GM19324 (cell line): Measurements from ENCODE around the gene SNCB.
"Not testable (repeated sequence)": the region's sequence is repeated elsewhere in the genome, so short reads cannot be mapped to it uniquely, and the experiment has no call there.

Experiments
- ATAC-seq: cut with Tn5 transposase; IDR thresholded peaks from one replicate; pipeline ENCODE4 v1.9.1; 2021; ENCODE audit warnings: mild to moderate bottlenecking, moderate library complexity; ENCODE audit not compliant: unreplicated experiment, low FRiP score

Gene SNCB

DNA sequence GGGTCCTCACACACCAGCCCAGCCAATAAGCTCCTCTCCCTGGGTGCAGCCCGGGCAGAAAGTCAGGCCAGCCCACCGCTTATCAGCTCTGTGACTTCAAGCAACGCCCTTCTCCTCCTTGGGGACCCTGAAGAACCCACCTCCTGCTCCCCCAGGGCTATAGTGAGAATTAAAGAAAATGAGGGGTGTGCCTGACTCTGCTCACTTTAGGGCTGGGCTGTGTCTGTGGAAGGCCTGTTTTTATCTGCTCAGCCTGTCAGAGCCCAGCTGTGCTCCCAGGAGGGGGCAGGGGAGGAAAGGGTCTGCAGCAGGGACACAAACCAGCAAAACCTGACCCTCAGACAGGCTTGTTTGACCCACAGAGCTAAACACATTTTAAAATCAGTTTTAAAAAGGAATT, 24.3 kb downstream of the SNCB start:
- ATAC-seq = no peak

DNA sequence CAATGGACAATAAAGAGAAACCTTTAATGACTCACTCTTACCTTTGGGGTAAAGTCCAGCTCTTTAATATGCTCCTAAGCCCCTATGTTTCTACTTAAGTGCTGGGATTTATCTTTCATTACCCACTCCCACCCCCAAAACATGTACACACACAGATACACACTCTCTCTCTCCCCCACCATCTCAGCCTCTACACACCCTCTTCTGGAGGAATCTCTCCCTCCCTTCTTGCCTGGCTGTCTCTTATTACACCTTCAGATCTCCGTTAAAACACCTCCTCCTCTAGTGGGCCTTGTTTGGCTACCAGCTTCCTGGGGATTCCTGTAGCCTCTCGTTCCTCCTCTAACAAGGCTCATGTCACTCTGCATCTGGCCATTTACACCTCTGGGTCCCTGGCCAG, 27.2 kb downstream of the SNCB start:
- ATAC-seq = no peak

GRCh38 chr5:176601901-176602482, 28.3 kb downstream of the SNCB start:
- ATAC-seq = no peak

DNA sequence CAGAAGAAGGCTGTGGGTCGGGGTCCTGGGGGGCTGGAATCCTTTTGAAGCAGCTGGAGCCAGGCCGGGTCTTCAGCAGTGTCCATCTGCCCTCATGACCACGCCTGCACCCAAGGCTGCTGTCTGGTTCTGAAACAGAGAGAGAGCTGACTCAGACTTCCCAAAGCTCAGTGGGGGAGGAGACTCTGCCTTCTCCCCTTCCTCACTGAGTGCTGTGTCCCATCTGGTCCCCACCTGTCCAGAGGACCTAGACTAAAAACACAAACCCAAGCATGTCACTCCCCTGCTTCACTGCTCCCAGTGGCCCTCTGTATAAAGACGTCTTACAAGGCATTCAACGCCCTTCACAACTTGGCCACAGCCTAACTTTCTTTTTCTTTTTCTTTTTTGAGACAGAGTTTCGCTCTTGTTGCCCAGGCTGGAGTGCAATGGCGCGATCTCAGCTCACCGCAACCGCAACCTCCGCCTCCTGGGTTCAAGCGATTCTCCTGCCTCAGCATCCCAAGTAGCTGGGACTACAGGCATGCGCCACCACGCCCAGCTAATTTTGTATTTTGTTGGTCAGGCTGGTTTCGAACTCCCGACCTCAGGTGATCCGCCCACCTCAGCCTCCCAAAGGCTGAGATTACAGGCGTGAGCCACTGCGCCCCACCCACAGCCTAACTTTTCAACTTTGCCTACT, 30.4 kb downstream of the SNCB start:
- ATAC-seq = not testable (repeated sequence)

DNA sequence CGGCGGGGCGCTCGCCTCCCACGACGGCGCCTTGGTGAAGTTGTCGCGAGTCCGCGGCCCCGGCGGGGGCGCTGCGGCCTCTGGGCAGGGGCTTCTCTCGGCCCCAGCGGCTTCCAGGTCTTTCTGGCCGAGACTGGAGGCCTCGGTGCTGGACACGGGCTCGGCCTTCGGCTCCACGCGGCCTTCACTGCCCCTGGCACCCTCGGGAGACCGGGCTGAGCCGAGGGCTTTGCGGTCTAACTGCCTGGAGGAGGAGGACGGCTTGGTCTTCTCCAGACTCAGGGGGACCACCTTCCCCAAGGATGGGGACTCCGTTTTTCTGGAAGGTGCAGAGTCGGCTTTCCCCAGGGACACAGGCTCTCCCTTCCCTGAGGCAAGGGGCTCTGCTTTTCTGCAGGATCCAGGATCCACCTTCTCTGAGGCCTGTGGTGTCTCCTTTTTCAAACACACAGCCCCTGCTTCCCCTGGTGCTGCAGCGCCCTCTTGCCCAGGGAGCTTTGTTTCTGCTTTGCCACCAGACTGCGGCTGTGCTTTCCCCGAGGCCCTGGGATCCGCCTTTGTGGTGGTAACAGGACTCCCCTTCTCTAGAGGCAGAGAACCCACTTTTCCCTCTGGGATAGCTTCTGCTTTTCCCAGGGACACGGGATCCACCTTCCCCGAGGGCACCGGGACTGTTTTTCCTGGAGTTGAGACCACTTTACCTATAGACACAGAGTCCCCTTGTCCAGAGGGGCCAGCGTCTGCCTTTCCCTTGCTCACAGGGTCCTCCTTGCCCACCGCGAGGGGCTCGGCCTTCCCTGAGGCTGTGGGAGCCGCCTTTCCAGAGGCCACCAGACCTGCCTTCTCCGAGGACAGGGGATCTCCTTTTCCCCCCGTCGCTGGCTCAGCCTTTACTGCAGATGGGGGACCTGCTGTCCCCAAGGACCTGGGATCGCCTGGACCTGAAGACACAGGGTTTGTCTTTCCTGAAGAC, 32.6 kb downstream of the SNCB start:
- no peak for ATAC-seq

- no peak for ATAC-seq
These were observed 33.5 kb downstream of the SNCB start for GRCh38 chr5:176596689-176597416.

- no peak for ATAC-seq
These were observed 34.2 kb downstream of the SNCB start for GRCh38 chr5:176596069-176596644.

DNA sequence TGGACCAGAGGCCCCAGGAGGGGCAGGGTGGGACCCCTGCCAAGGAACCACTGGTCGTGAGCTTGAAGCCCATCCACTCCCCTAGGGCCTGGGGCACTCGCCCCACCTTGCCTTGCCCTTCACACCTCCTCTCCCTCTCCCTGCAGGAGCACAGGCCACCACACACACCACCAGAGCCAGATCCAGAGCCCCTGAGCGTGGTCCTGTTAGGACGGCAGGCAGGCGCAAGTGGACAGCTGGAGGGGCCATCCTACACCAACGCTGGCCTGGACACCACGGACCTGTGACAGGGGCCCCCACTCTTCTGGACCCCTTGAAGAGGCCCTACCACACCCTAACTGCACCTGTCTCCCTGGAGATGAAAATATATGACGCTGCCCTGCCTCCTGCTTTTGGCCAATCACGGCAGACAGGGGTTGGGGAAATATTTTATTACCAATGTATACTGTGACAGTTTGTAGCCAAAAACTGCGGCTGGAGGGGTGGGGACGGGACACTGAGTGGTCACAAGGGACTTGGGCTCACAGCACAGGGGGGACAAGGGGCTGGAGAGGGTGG, 34.9 kb downstream of the SNCB start:
- no peak for ATAC-seq

GRCh38 chr5:176594554-176594953, 35.8 kb downstream of the SNCB start:
- ATAC-seq = no peak

DNA sequence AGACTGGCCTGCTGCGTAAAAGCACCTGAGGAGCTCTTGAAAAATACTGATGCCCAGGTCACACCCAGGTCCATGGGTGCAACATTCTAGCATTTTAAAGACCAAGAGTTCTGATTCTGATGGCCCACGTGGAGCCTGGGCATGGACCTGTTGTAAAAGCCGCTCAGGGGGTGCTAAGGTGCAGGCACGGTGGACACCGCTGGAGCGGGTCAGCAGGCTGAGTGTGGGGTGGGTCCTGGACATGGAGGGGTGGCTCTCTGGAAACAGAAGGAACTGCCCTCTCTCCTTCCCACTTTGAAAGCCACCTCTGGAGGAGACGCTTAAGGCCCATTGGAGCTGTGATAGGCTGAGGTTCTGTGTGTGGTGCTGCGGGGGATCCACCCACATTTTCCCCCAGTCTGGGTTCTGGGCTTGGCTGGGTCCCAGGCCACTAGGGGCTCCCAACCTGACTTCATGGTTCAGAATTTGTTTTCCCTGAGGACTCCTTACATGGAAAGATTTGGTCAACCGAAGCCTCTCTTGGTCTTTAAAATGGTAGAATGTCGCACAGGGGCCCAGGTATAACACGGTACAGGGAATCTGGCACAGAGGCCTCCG, 37.0 kb downstream of the SNCB start:
- no peak for ATAC-seq

GRCh38 chr5:176592573-176592972, 37.8 kb downstream of the SNCB start:
- no peak for ATAC-seq

DNA sequence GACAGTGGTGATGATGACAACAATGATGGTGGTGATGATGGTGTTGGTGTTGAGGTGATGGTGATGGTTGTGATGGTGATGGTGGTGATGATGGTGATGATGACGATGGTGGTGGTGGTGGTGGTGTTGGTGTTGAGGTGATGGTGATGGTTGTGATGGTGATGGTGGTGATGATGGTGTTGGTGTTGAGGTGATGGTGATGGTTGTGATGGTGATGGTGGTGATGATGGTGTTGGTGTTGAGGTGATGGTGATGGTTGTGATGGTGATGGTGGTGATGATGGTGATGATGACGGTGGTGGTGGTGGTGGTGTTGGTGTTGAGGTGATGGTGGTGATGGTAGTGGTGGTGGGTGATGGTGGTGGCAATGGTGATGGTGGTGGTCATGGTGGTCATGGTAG, 38.7 kb downstream of the SNCB start:
- not testable (repeated sequence) for ATAC-seq

- no peak for ATAC-seq
These were observed 40.2 kb downstream of the SNCB start for GRCh38 chr5:176590035-176590717.

DNA sequence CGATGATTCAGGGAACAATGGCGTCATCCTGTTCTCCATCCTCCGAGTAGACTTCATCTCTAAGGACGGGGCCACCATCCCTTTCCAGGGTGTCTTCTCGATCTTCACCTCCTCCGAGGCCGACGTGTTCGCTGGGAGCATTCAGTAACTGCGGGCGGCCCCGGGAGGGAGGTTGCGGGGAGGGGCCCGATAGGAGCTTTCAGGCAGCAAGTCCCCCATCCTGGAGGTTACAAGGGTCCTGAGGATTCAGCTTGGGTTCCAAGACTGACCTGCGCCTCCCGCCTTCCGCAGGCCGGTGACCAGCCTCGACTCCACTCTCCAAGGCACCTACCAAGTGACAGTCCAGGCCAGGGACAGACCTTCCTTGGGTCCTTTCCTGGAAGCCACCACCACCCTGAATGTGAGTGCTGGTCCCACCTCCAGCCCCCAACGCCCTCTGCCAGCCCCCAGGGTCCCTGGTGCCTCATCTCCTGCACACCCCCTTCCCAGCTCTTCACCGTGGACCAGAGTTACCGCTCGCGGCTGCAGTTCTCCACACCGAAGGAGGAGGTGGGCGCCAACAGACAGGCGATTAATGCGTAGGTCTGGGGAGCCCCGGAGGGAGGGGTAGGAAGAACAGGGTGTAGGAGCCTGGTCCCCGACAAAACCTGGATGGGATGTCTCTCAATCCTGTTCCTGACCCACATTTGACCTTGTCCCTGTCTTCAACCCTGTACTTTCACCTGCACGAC, 41.1 kb downstream of the SNCB start:
- no peak for ATAC-seq

- no peak for ATAC-seq
These were observed 42.0 kb downstream of the SNCB start for GRCh38 chr5:176588297-176588696.

DNA sequence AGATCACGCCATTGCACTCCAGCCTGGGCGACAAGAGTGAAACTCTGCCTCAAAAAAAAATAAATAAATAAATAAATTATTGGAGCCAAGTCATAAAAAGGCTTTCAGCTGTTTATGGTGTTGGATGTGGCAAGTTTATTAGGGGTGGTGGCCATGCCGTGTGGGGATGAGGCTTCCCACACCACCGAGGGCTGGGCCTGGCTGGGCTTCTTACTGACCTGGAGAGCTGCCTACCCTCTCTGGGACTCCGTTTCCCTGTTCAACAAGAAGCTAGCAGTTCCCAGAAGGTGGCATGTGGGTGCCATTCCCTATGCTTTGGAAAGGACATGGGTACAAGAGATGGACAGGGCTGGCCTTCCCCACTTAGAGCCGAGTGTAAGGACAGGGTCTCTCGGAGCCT, 42.9 kb downstream of the SNCB start:
- no peak for ATAC-seq

DNA sequence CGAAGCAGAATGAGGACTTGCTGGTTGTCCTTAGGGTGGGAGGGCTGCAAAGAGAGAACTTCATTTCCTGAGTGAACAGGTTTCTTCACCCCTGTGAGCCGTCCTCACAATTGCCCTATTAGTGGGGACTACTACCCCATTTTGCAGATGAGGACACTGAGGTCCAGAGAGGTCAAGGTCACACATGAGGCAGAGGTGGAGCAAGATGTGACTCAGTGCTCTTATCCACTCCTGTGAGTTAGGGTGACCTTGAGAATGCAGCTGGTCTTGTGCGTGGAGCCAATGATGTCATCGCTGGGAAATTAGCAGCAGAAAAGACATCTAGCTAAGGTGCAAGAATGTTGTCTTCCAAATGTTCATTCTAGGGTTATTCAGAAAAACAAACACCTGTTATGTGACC, 47.3 kb downstream of the SNCB start:
- no peak for ATAC-seq

DNA sequence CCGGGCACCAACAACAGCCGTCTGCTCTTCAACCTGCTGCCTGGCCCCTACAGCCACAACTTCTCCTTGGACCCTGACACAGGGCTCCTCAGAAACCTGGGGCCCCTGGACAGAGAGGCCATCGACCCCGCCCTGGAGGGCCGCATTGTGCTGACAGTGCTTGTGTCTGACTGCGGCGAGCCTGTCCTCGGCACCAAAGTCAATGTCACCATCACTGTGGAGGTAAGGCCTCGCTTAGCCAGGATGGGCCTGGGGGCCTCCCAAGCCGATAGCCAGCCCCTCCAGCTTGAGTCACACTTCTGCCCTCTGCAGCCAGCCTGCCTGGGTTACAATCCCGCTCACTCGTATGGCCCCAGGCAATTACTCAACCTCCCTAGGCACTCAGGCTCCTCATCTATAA, 49.0 kb downstream of the SNCB start:
- no peak for ATAC-seq
